SK-N-SH (cell line): ENCODE results near the gene TFDP2. TPM values are rescaled to one million over a fixed set of nuclear protein-coding genes. Genes with fewer than 3 reads are reported as not detected.

Source experiments
- CTCF ChIA-PET: fragments of 300-600, 350-600 bp; formaldehyde crosslinking; extraction: SDS; loops from one replicate; lab custom pipeline; 2021; lab: Yijun Ruan, JAX
- POLR2A ChIA-PET: fragments of 350-600 bp; sonication (Branson Sonifier 250); formaldehyde crosslinking; extraction: SDS; loops from one replicate; lab custom pipeline; 2020; ENCODE audit warnings: antibody characterized with exemption, inconsistent platforms; lab: Yijun Ruan, JAX
- DNase-seq: peaks from one replicate; pipeline ENCODE4 v3.0.0; 2012
- H2AFZ ChIP-seq: fragments of 200-600 bp; sonication (generic); 2 replicates; pipeline ENCODE4 v1.8.1; 2016; ENCODE audit warnings: antibody characterized with exemption, mild to moderate bottlenecking, low read depth
- H3F3A ChIP-seq: fragments of 200-600 bp; sonication (generic); replicated peaks from 2 replicates; pipeline ENCODE3; 2016; ENCODE audit warnings: antibody characterized with exemption, mild to moderate bottlenecking; ENCODE audit not compliant: insufficient read depth
- H3K27ac ChIP-seq, 2 experiments: fragments of 200-500 bp in 1 of 2; fragments of 200-600 bp in 1 of 2; sonication (Bioruptor generic) in 1 of 2; sonication (generic), shearing (Covaris generic) in 1 of 2; 2 replicates each; pipeline versions ENCODE4 v1.5.1 to v1.6.1; 2014 to 2016; ENCODE audit warnings: low read depth in 2 of 2, inconsistent platforms in 1 of 2, low read length in 1 of 2, mild to moderate bottlenecking in 1 of 2, mixed read lengths in 1 of 2
- H3K27me3 ChIP-seq: fragments of 200-600 bp; sonication (generic), shearing (Covaris generic); 2 replicates; pipeline ENCODE4 v1.6.1; 2016; ENCODE audit warnings: mixed run types; ENCODE audit not compliant: insufficient read depth
- H3K36me3 ChIP-seq, 2 experiments: fragments of 200-500 bp in 1 of 2; fragments of 200-600 bp in 1 of 2; sonication (Bioruptor generic) in 1 of 2; sonication (generic) in 1 of 2; replicated peaks in 1 of 2; 2 replicates each; pipeline versions ENCODE3 to v1.5.1; 2014 to 2016; ENCODE audit warnings: low read length in 1 of 2, mild to moderate bottlenecking in 1 of 2; ENCODE audit not compliant: insufficient read depth in 2 of 2, control insufficient read depth in 1 of 2
- H3K4me1 ChIP-seq, 2 experiments: fragments of 200-500 bp in 1 of 2; fragments of 200-600 bp in 1 of 2; sonication (Bioruptor generic) in 1 of 2; sonication (generic), shearing (Covaris generic) in 1 of 2; 2 replicates each; pipeline versions ENCODE4 v1.5.1 to v1.6.1; 2014 to 2016; ENCODE audit warnings: low read depth in 1 of 2, low read length in 1 of 2, mixed run types in 1 of 2; ENCODE audit not compliant: insufficient read depth in 2 of 2, control insufficient read depth in 1 of 2
- H3K4me2 ChIP-seq: fragments of 200-600 bp; sonication (generic), shearing (Covaris generic); 2 replicates; pipeline ENCODE4 v1.6.1; 2017; ENCODE audit warnings: mixed run types
- H3K4me3 ChIP-seq, 2 experiments: fragments of 200-500 bp in 1 of 2; fragments of 200-600 bp in 1 of 2; sonication (Bioruptor generic) in 1 of 2; sonication (generic), shearing (Covaris generic) in 1 of 2; 2 replicates each; pipeline versions ENCODE4 v1.5.1 to v1.8.1; 2014 to 2016; ENCODE audit warnings: low read depth in 2 of 2, inconsistent platforms in 1 of 2, low read length in 1 of 2, mild to moderate bottlenecking in 1 of 2, mixed read lengths in 1 of 2, moderate library complexity in 1 of 2
- H3K79me2 ChIP-seq: fragments of 200-600 bp; sonication (generic); 2 replicates; pipeline ENCODE4 v1.8.1; 2017; ENCODE audit warnings: mild to moderate bottlenecking; ENCODE audit not compliant: insufficient read depth
- H3K9ac ChIP-seq: fragments of 200-600 bp; sonication (generic); 2 replicates; pipeline ENCODE4 v1.6.1; 2017; ENCODE audit warnings: mixed run types
- H3K9me2 ChIP-seq: fragments of 200-600 bp; sonication (generic); 2 replicates; pipeline ENCODE4 v1.6.1; 2017; ENCODE audit warnings: mixed run types
- H3K9me3 ChIP-seq: fragments of 200-600 bp; sonication (generic); 2 replicates; pipeline ENCODE4 v1.6.1; 2017; ENCODE audit warnings: mixed run types, mild to moderate bottlenecking, moderate library complexity
- H4K20me1 ChIP-seq: fragments of 200-600 bp; sonication (generic); 2 replicates; pipeline ENCODE4 v1.6.1; 2017; ENCODE audit warnings: mild to moderate bottlenecking, mixed run types; ENCODE audit not compliant: insufficient read depth
- CHD2 ChIP-seq: fragments of 150-350 bp; IDR thresholded peaks from 2 replicates; pipeline ENCODE4 v1.6.1; 2018; ENCODE audit warnings: low read length; ENCODE audit not compliant: partially characterized antibody
- ELF1 ChIP-seq: IDR thresholded peaks from 2 replicates; pipeline ENCODE4 v1.4.0; 2012
- EP300 ChIP-seq, 2 experiments: IDR thresholded peaks; 2 replicates each; pipeline versions ENCODE4 v1.4.0 to v1.6.1; 2012; ENCODE audit warnings: borderline replicate concordance in 1 of 2, low read depth in 1 of 2, low read length in 1 of 2
- FOSL2 ChIP-seq: IDR thresholded peaks from 2 replicates; pipeline ENCODE4 v1.4.0; 2012; ENCODE audit warnings: low read depth, mild to moderate bottlenecking, moderate library complexity, borderline replicate concordance
- GABPA ChIP-seq: IDR thresholded peaks from 2 replicates; pipeline ENCODE4 v1.4.0; 2012; ENCODE audit warnings: low read depth, mild to moderate bottlenecking
- JUND ChIP-seq: IDR thresholded peaks from 2 replicates; pipeline ENCODE4 v1.4.0; 2012
- NFIC ChIP-seq: IDR thresholded peaks from 2 replicates; pipeline ENCODE4 v1.4.0; 2012; ENCODE audit warnings: borderline replicate concordance
- POLR2AphosphoS5 ChIP-seq: IDR thresholded peaks from 2 replicates; pipeline ENCODE4 v1.6.1; 2012; ENCODE audit warnings: low read depth, low read length
- RAD21 ChIP-seq: IDR thresholded peaks from 2 replicates; pipeline ENCODE4 v1.6.1; 2012; ENCODE audit warnings: mild to moderate bottlenecking, low read length
- RCOR1 ChIP-seq: fragments of 150-350 bp; IDR thresholded peaks from 2 replicates; pipeline ENCODE4 v1.6.1; 2017; ENCODE audit warnings: antibody characterized with exemption, low read length
- SIN3A ChIP-seq: IDR thresholded peaks from 2 replicates; pipeline ENCODE4 v1.6.1; 2012; ENCODE audit warnings: low read depth, mild to moderate bottlenecking, low read length, moderate library complexity, borderline replicate concordance
- TEAD4 ChIP-seq: IDR thresholded peaks from 2 replicates; pipeline ENCODE4 v1.4.0; 2012; ENCODE audit warnings: mild to moderate bottlenecking, borderline replicate concordance; ENCODE audit not compliant: insufficient read depth
- WGBS: methylation state at CpG from one replicate; pipeline ENCODE4 v1.1.6; 2017; ENCODE audit warnings: low lambda C conversion rate; 5-methylcytosine and 5-hydroxymethylcytosine counted together
- polyA plus RNA-seq, 3 experiments: library from polyadenylated mRNA; depleted of rRNA; stranded (reverse); fragments of >200 nt; gene quantifications; 2 replicates each; pipeline ENCODE4 v1.2.3, GENCODE V29; 2012
- TF ChIP-seq, protein P1 (sequence below): IDR thresholded peaks from 2 replicates; pipeline ENCODE4; 2012
- TF ChIP-seq, protein P2 (sequence below): fragments of 150-350 bp; IDR thresholded peaks from 2 replicates; pipeline ENCODE4 v1.6.1; 2016; ENCODE audit warnings: mild to moderate bottlenecking, low read depth, low read length
- TF ChIP-seq, protein P3 (sequence below): fragments of 150-350 bp; IDR thresholded peaks from 2 replicates; pipeline ENCODE4 v1.6.1; 2017; ENCODE audit warnings: antibody characterized with exemption, low read length, low read depth, borderline replicate concordance

The TFDP2 gene
- polyA plus RNA-seq, 1 of the 3 experiments (the other 2 are of a cell fraction), result 8.6 TPM

DNA sequence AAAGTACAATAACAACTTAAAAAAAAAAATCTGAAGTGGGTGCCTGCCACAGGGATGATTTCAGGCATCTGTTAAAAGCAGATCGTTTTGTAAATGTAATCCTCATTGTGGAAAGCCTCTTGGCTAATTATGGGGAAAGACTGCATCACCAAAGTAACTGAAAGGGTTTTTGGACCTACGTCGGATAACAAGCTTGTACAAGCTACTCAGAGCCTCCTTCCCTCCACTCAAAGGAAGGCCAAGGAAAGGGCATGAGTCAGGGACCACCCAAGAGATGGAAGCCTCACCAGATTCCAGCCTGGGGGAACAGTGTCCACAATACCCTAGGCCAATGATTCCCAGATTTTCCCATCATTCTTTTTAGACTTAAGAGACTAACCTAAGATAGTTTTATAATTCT, 188.6 kb downstream of the TFDP2 start:
- peaks cover 0 to 11% of the 10 kb centered on the region in 2 experiments; a peak in 2 of 4 replicates for H3K4me1 ChIP-seq
- peak overlapping the region; percentile 24; the same call in 1 of the 2 replicates for H3K9ac ChIP-seq
- DNase-seq, result no peak
- no peaks in the 10 kb centered on the region for H3K79me2 ChIP-seq
- peak overlapping the region; percentile 45; the same call in 1 of the 2 replicates for H3K4me2 ChIP-seq
- H4K20me1 ChIP-seq, result no peaks in the 10 kb centered on the region
- peaks cover 22 to 30% of the 10 kb centered on the region in 2 experiments for H3K36me3 ChIP-seq
- H3K9me2 ChIP-seq, result no peaks in the 10 kb centered on the region
- peaks cover 24% of the 10 kb centered on the region for H3F3A ChIP-seq
- POLR2A ChIA-PET, result no interaction called here
- H3K4me3 ChIP-seq, result no peak overlapping the region; a peak in 1 of 4 replicates
- H2AFZ ChIP-seq, result no peak overlapping the region
- WGBS, result 60% methylated on average over 3 of the region's 3 CpGs
- no peaks in the 10 kb centered on the region for H3K27me3 ChIP-seq
- TF ChIP-seq, protein P1, sequence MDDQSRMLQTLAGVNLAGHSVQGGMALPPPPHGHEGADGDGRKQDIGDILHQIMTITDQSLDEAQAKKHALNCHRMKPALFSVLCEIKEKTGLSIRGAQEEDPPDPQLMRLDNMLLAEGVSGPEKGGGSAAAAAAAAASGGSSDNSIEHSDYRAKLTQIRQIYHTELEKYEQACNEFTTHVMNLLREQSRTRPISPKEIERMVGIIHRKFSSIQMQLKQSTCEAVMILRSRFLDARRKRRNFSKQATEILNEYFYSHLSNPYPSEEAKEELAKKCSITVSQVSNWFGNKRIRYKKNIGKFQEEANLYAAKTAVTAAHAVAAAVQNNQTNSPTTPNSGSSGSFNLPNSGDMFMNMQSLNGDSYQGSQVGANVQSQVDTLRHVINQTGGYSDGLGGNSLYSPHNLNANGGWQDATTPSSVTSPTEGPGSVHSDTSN, result no peak
- no peak for TF ChIP-seq TEAD4
- TF ChIP-seq SIN3A, result no peak
- TF ChIP-seq RAD21, result no peak
- TF ChIP-seq CHD2, result no peak
- no peak for TF ChIP-seq NFIC
- TF ChIP-seq, protein P2, sequence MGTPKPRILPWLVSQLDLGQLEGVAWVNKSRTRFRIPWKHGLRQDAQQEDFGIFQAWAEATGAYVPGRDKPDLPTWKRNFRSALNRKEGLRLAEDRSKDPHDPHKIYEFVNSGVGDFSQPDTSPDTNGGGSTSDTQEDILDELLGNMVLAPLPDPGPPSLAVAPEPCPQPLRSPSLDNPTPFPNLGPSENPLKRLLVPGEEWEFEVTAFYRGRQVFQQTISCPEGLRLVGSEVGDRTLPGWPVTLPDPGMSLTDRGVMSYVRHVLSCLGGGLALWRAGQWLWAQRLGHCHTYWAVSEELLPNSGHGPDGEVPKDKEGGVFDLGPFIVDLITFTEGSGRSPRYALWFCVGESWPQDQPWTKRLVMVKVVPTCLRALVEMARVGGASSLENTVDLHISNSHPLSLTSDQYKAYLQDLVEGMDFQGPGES, result no peak
- TF ChIP-seq ELF1, result no peak
- no peak for TF ChIP-seq POLR2AphosphoS5
- TF ChIP-seq RCOR1, result no peak
- H3K9me3 ChIP-seq, result no peaks in the 10 kb centered on the region
- CTCF ChIA-PET, result no interaction called here
- H3K27ac ChIP-seq, result peak overlapping the region; percentile 4 to 78; a peak in 3 of 4 replicates

DNA sequence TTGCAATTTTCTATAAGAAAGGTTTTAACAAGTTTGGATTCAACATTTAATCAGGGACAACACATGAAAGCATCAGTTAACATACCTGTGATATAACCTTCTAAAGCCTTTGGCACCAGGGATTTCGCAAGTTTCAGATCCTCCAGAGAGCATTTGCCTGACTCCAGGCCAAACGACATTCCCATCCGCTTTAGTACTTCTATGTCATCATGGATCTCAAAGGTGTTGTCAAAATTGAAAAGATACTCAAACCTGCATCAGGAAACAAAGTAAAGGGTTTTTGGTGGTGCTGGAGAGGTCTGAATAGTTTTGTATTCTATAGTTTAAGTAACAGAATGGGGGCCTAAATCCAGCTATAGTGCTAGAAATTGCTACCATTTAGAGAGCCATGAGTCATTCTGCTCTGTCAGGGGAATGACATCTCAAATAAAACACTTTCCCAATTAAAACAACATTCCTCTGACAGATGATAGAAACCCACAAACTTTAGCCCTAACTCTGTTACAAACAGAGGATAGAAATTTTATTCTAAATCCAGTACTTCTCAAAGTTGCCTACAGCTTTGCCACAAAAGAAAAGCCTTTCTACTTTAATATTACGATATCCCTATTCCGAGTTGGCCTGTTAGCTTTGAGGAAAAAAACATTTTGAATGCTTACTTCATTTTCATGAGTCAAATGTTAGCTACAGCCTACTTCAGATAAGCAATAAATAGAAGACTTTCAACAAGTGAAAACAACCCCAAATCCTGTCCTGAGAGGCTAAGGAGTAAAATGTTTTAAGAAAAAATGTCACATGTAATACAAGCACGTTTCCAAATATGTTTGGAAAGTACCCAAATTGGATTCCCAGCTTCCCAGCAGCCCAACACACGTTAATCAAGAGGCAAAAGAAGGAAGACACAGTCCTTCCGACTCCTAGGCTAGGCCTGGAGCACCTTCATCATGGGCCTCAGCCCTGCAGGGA, 189.5 kb downstream of the TFDP2 start:
- DNase-seq, result no peak
- ChIA-PET POLR2A (no interaction called here), CTCF (no interaction called here)
- no peaks in the 10 kb centered on the region for H3K9me3 ChIP-seq
- H3F3A ChIP-seq, result peaks cover 24% of the 10 kb centered on the region
- no peak overlapping the region for H2AFZ ChIP-seq
- H3K36me3 ChIP-seq, result peaks cover 22 to 30% of the 10 kb centered on the region in 2 experiments
- WGBS, result 66% methylated on average over 8 of the region's 8 CpGs
- no peaks in the 10 kb centered on the region for H3K9me2 ChIP-seq
- peak overlapping the region; percentile 24; the same call in 1 of the 2 replicates for H3K9ac ChIP-seq
- H3K4me1 ChIP-seq, result peaks cover 0 to 11% of the 10 kb centered on the region in 2 experiments; a peak in 3 of 4 replicates
- no peaks in the 10 kb centered on the region for H3K27me3 ChIP-seq
- TF ChIP-seq FOSL2 (peak; percentile 73; the same call in 1 of the 2 replicates), TEAD4 (no peak), EP300 (IDR thresholded peaks at IDR 0.05; ENCODE audit: borderline replicate concordance in 1 of 2, low read depth in 1 of 2, low read length in 1 of 2) (no peak), JUND (peak; percentile 63), GABPA (no peak)
- TF ChIP-seq, protein P1, result peak; percentile 71
- TF ChIP-seq, protein P3, sequence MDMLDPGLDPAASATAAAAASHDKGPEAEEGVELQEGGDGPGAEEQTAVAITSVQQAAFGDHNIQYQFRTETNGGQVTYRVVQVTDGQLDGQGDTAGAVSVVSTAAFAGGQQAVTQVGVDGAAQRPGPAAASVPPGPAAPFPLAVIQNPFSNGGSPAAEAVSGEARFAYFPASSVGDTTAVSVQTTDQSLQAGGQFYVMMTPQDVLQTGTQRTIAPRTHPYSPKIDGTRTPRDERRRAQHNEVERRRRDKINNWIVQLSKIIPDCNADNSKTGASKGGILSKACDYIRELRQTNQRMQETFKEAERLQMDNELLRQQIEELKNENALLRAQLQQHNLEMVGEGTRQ, result no peak
- H3K4me2 ChIP-seq, result peak overlapping the region; percentile 45; the same call in 1 of the 2 replicates
- H3K79me2 ChIP-seq, result no peaks in the 10 kb centered on the region
- H4K20me1 ChIP-seq, result no peaks in the 10 kb centered on the region
- H3K27ac ChIP-seq, result peak overlapping the region; percentile 8 to 78; a peak in 3 of 4 replicates
- H3K4me3 ChIP-seq, result no peak overlapping the region
